ENCODE measurements around the gene CHRM2. TPM values are rescaled to one million over a fixed set of nuclear protein-coding genes. Genes with fewer than 3 reads are reported as not detected.

The CHRM2 gene
- polyA plus RNA-seq, 1 donor from 2014 or later: 0.05 TPM

- no peak overlapping the region for H3K4me3 ChIP-seq (ENCODE audit: low read length)
- H2AFZ ChIP-seq (ENCODE audit: low read depth, low read length): no peak overlapping the region
- H4K20me1 ChIP-seq (ENCODE audit: insufficient read depth): no peaks in the 10 kb centered on the region
- TF ChIP-seq TAF1 (IDR thresholded peaks at IDR 0.05; ENCODE audit: low read depth) (no peak), REST (IDR thresholded peaks at IDR 0.05; ENCODE audit: borderline replicate concordance) (no peak), RAD21 (conservative IDR thresholded peaks at IDR 0.05) (no peak), EZH2 (IDR thresholded peaks at IDR 0.05; ENCODE audit: borderline replicate concordance, insufficient read depth, low read length, poor library complexity, severe bottlenecking) (no peak), SMC3 (conservative IDR thresholded peaks at IDR 0.05; ENCODE audit: poor library complexity) (no peak), POLR2AphosphoS5 (IDR thresholded peaks at IDR 0.05) (no peak), EP300 (conservative IDR thresholded peaks at IDR 0.05; ENCODE audit: poor library complexity, severe bottlenecking) (no peak), CTCF (IDR thresholded peaks at IDR 0.05; ENCODE audit: poor library complexity, severe bottlenecking) (no peak), MXI1 (conservative IDR thresholded peaks at IDR 0.05; ENCODE audit: poor library complexity, severe bottlenecking) (no peak)
- H3K9me2 ChIP-seq (ENCODE audit: insufficient read depth, low read length): no peaks in the 10 kb centered on the region
- H3K79me2 ChIP-seq (replicated peaks; ENCODE audit: insufficient read depth, low read length): no peaks in the 10 kb centered on the region
- H3K9ac ChIP-seq (ENCODE audit: low read length): no peak overlapping the region
- no peak overlapping the region for H3K27ac ChIP-seq (ENCODE audit: low read length)
- no peaks in the 10 kb centered on the region for H3K36me3 ChIP-seq (ENCODE audit: insufficient read depth, low read length)
- H3K27me3 ChIP-seq (ENCODE audit: insufficient read depth, low read depth, low read length): no peaks in the 10 kb centered on the region
- no peaks in the 10 kb centered on the region for H3K9me3 ChIP-seq (ENCODE audit: low read length)
- no peaks in the 10 kb centered on the region for H3F3A ChIP-seq (ENCODE audit: insufficient read depth, low read length, poor library complexity, severe bottlenecking)
- no peak overlapping the region for H3K4me2 ChIP-seq (ENCODE audit: low read length)
Observed at GRCh38 chr7:137032436-137032835, 164.0 kb downstream of the CHRM2 start.

GRCh38 chr7:137036768-137037167, 168.3 kb downstream of the CHRM2 start:
- no peak overlapping the region for H2AFZ ChIP-seq (ENCODE audit: low read depth, low read length)
- H3K9me3 ChIP-seq (ENCODE audit: low read length): no peaks in the 10 kb centered on the region
- TF ChIP-seq CTCF (IDR thresholded peaks at IDR 0.05; ENCODE audit: poor library complexity, severe bottlenecking) (no peak), MXI1 (conservative IDR thresholded peaks at IDR 0.05; ENCODE audit: poor library complexity, severe bottlenecking) (no peak), RAD21 (conservative IDR thresholded peaks at IDR 0.05) (no peak), EZH2 (IDR thresholded peaks at IDR 0.05; ENCODE audit: borderline replicate concordance, insufficient read depth, low read length, poor library complexity, severe bottlenecking) (no peak), REST (IDR thresholded peaks at IDR 0.05; ENCODE audit: borderline replicate concordance) (no peak), EP300 (conservative IDR thresholded peaks at IDR 0.05; ENCODE audit: poor library complexity, severe bottlenecking) (no peak), SMC3 (conservative IDR thresholded peaks at IDR 0.05; ENCODE audit: poor library complexity) (no peak)
- H3K36me3 ChIP-seq (ENCODE audit: insufficient read depth, low read length): no peaks in the 10 kb centered on the region
- H3K27me3 ChIP-seq (ENCODE audit: insufficient read depth, low read depth, low read length): no peaks in the 10 kb centered on the region
- H3K4me2 ChIP-seq (ENCODE audit: low read length): no peak overlapping the region
- no peak overlapping the region for H3K4me3 ChIP-seq (ENCODE audit: low read length)
- H3K9ac ChIP-seq (ENCODE audit: low read length): no peak overlapping the region
- no peak overlapping the region for H3K27ac ChIP-seq (ENCODE audit: low read length)
- no peaks in the 10 kb centered on the region for H3K9me2 ChIP-seq (ENCODE audit: insufficient read depth, low read length)
- no peaks in the 10 kb centered on the region for H3F3A ChIP-seq (ENCODE audit: insufficient read depth, low read length, poor library complexity, severe bottlenecking)
- no peaks in the 10 kb centered on the region for H3K79me2 ChIP-seq (replicated peaks; ENCODE audit: insufficient read depth, low read length)
- no peaks in the 10 kb centered on the region for H4K20me1 ChIP-seq (ENCODE audit: insufficient read depth)

Measured in neural cell (in vitro differentiated cells).